ENCODE results near the gene SCN2A. TPM values are rescaled to one million over a fixed set of nuclear protein-coding genes. Genes with fewer than 3 reads are reported as not detected.
"Not testable (repeated sequence)": the region's sequence is repeated elsewhere in the genome, so short reads cannot be mapped to it uniquely, and the experiment has no call there.

SCN2A gene
- total and polyA plus RNA-seq, 8 donors, result 0.25 to 0.66 (median 0.54) TPM

GRCh38 chr2:165311949-165312348 lies 72.7 kb downstream of the SCN2A start:
- no peaks in the 10 kb centered on the region for H3K9me3 ChIP-seq
- TF ChIP-seq, protein P1, sequence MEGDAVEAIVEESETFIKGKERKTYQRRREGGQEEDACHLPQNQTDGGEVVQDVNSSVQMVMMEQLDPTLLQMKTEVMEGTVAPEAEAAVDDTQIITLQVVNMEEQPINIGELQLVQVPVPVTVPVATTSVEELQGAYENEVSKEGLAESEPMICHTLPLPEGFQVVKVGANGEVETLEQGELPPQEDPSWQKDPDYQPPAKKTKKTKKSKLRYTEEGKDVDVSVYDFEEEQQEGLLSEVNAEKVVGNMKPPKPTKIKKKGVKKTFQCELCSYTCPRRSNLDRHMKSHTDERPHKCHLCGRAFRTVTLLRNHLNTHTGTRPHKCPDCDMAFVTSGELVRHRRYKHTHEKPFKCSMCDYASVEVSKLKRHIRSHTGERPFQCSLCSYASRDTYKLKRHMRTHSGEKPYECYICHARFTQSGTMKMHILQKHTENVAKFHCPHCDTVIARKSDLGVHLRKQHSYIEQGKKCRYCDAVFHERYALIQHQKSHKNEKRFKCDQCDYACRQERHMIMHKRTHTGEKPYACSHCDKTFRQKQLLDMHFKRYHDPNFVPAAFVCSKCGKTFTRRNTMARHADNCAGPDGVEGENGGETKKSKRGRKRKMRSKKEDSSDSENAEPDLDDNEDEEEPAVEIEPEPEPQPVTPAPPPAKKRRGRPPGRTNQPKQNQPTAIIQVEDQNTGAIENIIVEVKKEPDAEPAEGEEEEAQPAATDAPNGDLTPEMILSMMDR (IDR thresholded peaks at IDR 0.05), result no peak
- no peaks in the 10 kb centered on the region for H3K36me3 ChIP-seq
- H3K27me3 ChIP-seq, result no peaks in the 10 kb centered on the region
- no peak for DNase-seq
- no peak overlapping the region for H3K4me3 ChIP-seq
- no peak for ATAC-seq
- H3K4me1 ChIP-seq, result no peaks in the 10 kb centered on the region
- no peak overlapping the region for H3K27ac ChIP-seq
- intact Hi-C loops (cut with DNase I), result no loop called here

DNA sequence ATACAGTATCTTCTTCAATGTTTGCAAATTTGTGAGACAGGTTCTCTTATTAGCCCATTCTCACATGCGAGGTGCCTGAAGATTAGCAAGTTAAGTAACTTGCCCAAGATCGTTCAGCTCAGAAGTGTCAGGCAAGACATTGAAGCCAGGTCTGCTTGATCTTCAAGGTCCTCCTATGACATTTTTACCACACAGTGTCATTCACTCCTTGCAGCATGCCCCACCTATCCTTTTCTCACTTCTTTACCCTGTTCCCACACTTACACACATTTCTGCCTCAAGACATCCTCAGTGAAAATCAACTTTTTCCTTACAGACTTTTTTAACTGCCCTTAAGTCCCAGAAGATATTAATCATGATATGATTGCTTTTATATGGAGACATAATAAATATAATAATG lies 73.8 kb downstream of the SCN2A start:
- intact Hi-C loops (cut with DNase I), result no loop called here
- Histone ChIP-seq H3K4me3 (no peak overlapping the region), H3K9me3 (no peaks in the 10 kb centered on the region), H3K36me3 (no peaks in the 10 kb centered on the region), H3K4me1 (no peaks in the 10 kb centered on the region), H3K27ac (no peak overlapping the region), H3K27me3 (no peaks in the 10 kb centered on the region)
- ATAC-seq (no peak), DNase-seq (no peak)
- TF ChIP-seq, protein P1 (IDR thresholded peaks at IDR 0.05), result no peak

DNA sequence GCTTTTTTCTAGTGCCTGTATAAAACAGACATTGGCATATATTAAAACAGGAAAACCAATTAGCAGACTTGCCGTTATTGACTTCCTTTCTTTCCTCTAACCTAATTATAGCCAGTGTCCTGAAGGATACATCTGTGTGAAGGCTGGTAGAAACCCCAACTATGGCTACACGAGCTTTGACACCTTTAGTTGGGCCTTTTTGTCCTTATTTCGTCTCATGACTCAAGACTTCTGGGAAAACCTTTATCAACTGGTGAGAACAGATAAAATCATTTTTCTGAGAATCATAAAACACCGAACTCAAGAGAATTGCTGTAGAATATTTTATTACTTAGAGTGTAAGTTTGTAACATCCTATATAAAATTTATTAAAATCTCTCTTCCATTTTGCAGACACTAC lies 74.3 kb downstream of the SCN2A start:
- no peak for ATAC-seq
- intact Hi-C loops (cut with DNase I), result no loop called here
- no peaks in the 10 kb centered on the region for H3K27me3 ChIP-seq
- H3K4me1 ChIP-seq, result no peaks in the 10 kb centered on the region
- TF ChIP-seq, protein P1 (IDR thresholded peaks at IDR 0.05), result no peak
- H3K36me3 ChIP-seq, result no peaks in the 10 kb centered on the region
- H3K9me3 ChIP-seq, result no peaks in the 10 kb centered on the region
- DNase-seq, result no peak
- H3K4me3 ChIP-seq, result no peak overlapping the region
- no peak overlapping the region for H3K27ac ChIP-seq

DNA sequence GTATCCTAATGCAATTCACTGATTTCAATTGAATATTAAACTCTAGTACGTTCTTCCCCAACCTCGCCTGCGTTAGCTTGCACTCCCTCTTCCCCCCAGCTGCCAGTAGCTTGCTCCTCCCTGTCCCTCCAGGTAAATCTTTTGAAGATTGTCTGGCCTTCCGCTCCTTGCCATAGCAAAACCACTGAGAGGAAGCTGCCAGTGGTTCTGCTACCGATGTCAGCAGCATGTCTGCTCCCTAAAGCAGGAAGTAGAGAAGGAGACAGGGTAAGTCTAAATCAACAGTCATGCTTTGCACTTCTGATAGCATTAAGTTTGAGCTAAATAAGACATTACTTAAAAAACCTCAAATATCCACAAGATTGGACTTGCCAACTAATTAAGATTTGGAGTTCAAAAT lies 89.1 kb downstream of the SCN2A start:
- H3K4me1 ChIP-seq, result no peaks in the 10 kb centered on the region
- H3K9me3 ChIP-seq, result no peaks in the 10 kb centered on the region
- no peak for ATAC-seq
- no peak for DNase-seq
- no peak overlapping the region for H3K27ac ChIP-seq
- no peaks in the 10 kb centered on the region for H3K27me3 ChIP-seq
- intact Hi-C loops (cut with DNase I), result no loop called here
- H3K36me3 ChIP-seq, result no peaks in the 10 kb centered on the region
- TF ChIP-seq, protein P1 (IDR thresholded peaks at IDR 0.05), result no peak
- H3K4me3 ChIP-seq, result no peak overlapping the region

GRCh38 chr2:165344276-165344675 lies 105.1 kb downstream of the SCN2A start:
- H3K4me1 ChIP-seq; intact Hi-C loops (cut with DNase I); H3K36me3 ChIP-seq; H3K4me3 ChIP-seq; ATAC-seq; H3K9me3 ChIP-seq; DNase-seq; H3K27me3 ChIP-seq; H3K27ac ChIP-seq: not testable (repeated sequence)

- no peak for ATAC-seq
- H3K27ac ChIP-seq, result no peak overlapping the region
- H3K36me3 ChIP-seq, result no peaks in the 10 kb centered on the region
These were observed 109.2 kb downstream of the SCN2A start for GRCh38 chr2:165348441-165348840.

More at GRCh38 chr2:165348441-165348840, 109.2 kb downstream of the SCN2A start:
- Histone ChIP-seq H3K4me1 (no peaks in the 10 kb centered on the region), H3K27me3 (no peaks in the 10 kb centered on the region), H3K9me3 (no peaks in the 10 kb centered on the region), H3K4me3 (no peak overlapping the region)
- no peak for DNase-seq
- TF ChIP-seq, protein P1 (IDR thresholded peaks at IDR 0.05), result no peak
- intact Hi-C loops (cut with DNase I), result no loop called here

Measured in left lung (tissue), 10 donors.